GM18907 (cell line): ENCODE data around the gene CCN6.
A peak's percentile ranks its signal among the peaks of the same experiment; 100 is the strongest.
"Not testable (repeated sequence)": the region's sequence is repeated elsewhere in the genome, so short reads cannot be mapped to it uniquely, and the experiment has no call there.

Source experiments
- ATAC-seq: cut with Tn5 transposase; IDR thresholded peaks from one replicate; pipeline ENCODE4 v1.9.1; 2021; ENCODE audit warnings: mild to moderate bottlenecking, moderate library complexity; ENCODE audit not compliant: unreplicated experiment

CCN6 gene

GRCh38 chr6:112029045-112029822 is 24.7 kb upstream of the CCN6 start:
- ATAC-seq, result peak; percentile 66

GRCh38 chr6:112030206-112030960 is 23.5 kb upstream of the CCN6 start:
- no peak for ATAC-seq

GRCh38 chr6:112030961-112031660 is 22.8 kb upstream of the CCN6 start:
- no peak for ATAC-seq

GRCh38 chr6:112031960-112032359 is 21.9 kb upstream of the CCN6 start:
- ATAC-seq, result no peak

GRCh38 chr6:112032728-112033127 is 21.2 kb upstream of the CCN6 start:
- no peak for ATAC-seq

- ATAC-seq, result no peak
These were observed 19.9 kb upstream of the CCN6 start for GRCh38 chr6:112033791-112034615.

GRCh38 chr6:112034616-112034995 is 19.3 kb upstream of the CCN6 start:
- ATAC-seq, result no peak

- no peak for ATAC-seq
These were observed 17.7 kb upstream of the CCN6 start for GRCh38 chr6:112036088-112036637.

- ATAC-seq, result no peak
These were observed 16.1 kb upstream of the CCN6 start for GRCh38 chr6:112037783-112038216.

GRCh38 chr6:112038268-112038667 is 15.6 kb upstream of the CCN6 start:
- ATAC-seq, result no peak

- ATAC-seq, result no peak
These were observed 15.0 kb upstream of the CCN6 start for GRCh38 chr6:112038756-112039430.

- no peak for ATAC-seq
These were observed 14.5 kb upstream of the CCN6 start for GRCh38 chr6:112039431-112039770.

GRCh38 chr6:112040956-112041355 is 12.9 kb upstream of the CCN6 start:
- no peak for ATAC-seq

- no peak for ATAC-seq
These were observed 12.4 kb upstream of the CCN6 start for GRCh38 chr6:112041535-112041934.

GRCh38 chr6:112043032-112044007 is 10.6 kb upstream of the CCN6 start:
- peak; percentile 95 for ATAC-seq

- ATAC-seq, result no peak
These were observed 9.7 kb upstream of the CCN6 start for GRCh38 chr6:112044196-112044595.

- no peak for ATAC-seq
These were observed 9.0 kb upstream of the CCN6 start for GRCh38 chr6:112044856-112045255.

- not testable (repeated sequence) for ATAC-seq
These were observed 6.4 kb upstream of the CCN6 start for GRCh38 chr6:112047523-112047922.
